DMS153 (cell line): Measurements from ENCODE around the gene SP110.
"Not testable (repeated sequence)": the region's sequence is repeated elsewhere in the genome, so short reads cannot be mapped to it uniquely, and the experiment has no call there.

Source experiments
- DNase-seq: peaks from one replicate; lab custom pipeline; 2025; lab: John Stamatoyannopoulos, UW

SP110 gene

DNA sequence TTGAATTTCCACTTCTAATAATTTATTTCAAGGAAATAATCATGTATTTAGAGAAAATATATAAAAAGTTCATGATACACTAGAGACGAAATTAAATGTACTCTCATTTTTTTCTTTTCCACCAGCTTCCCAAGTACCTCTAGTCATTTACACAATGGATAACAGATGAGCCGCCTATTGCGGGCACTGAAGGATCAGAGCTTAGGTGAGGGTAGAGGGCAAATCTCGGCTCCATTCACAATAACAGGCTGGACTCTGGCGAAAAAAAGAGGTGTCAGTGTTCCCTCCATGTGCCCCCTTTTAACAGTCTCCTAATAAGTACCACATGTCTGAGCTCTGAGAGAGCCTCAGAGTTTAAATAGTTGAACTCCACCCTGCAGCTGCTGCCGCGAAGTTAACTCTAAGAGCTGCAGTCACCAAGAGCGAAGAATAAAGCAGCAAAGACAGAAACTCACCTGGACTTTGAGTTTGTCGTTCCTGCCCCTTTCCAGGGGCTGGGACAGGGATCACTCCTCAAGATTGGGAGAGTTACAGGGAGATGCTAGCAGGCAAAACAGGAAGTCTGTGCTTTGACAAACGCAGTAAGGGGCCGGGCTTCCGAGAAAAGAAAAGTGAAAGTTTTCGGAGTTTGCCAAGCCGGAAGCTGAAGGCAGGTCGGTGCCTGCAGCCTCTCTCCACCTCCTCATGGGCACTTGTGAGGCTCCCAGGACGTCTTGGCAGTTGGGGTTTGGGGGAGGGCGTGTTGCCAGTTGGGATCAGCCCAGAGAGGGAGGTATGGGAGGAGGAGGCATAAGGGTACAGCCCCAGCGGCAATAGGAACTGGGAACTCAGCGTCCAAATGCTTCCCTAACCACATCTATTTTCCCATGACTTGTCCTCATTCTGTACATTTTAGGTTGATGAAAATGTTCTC is at the start of gene SP110:
SP110 (minus strand) TSS at position 566 of the 913 bp plus-strand sequence. CDS start 3,057 bp downstream, outside the sequence.
- DNase-seq = peak; percentile 38

DNA sequence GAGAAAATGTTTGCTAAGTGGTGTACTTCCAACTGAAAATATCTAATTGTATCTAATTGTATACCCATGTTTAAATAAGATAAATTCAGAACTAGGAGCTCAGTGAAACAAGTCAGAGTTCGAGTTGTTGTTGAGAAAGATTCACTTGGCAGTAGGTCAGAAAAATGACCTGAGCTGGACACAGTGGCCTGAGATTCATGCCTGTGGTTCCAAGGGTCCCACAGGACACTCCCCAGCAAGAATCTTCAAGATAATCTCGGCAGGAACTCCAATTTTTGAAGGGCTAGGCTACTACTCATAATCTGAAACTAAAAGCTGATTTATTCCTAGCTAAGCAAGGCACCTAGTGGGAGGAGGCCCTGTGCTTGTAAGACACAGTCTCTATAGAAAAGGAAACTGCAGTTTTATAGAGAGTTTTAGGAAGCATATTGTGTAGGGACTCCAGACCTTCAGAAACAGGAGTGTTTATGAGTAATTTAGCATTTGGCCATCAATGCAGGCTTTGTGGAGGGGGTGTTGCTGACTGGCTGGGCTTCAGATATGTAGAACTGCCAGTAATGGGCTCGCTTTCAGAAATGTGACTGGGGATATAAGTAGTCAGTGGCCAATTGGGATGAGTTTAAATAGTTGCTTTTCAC is 48.9 kb upstream of the SP110 start:
- no peak for DNase-seq

DNA sequence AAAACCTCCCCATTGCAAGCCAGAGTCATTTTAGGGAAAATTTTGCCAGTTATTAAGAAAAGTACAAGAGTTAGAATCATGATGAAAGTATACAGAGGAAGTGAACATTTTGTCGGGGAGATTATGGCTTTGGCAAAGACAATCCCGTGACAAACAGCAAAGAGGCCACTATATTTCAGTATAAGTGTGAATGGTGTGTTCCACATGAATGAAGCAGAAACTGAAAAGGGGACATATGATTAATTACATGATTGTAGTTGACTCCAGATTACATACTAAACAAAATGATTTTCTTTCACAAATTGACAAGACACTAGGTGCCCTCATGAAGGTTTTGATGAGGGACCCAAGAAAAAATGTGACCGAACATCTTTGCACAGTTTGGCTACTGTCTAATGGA is 47.8 kb upstream of the SP110 start:
- DNase-seq = no peak

DNA sequence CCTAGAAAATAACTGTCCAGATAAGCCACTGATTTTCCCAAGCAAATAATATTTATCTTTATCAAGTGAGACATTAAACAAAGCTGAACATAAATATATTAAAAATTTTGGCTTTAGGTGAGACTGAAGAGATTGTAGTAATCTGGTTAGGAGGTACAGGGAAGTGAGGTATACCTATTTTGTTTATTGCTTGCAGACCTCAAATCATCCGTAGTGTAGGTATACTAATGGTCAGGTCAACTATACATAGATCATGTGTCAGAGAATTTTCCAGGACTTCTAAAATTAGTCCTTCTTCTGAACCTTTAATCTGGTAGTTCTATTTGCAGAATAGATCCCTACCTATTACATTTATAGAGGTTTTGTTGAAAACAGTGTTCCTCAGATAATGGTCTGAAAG is 47.3 kb upstream of the SP110 start:
- DNase-seq = no peak

DNA sequence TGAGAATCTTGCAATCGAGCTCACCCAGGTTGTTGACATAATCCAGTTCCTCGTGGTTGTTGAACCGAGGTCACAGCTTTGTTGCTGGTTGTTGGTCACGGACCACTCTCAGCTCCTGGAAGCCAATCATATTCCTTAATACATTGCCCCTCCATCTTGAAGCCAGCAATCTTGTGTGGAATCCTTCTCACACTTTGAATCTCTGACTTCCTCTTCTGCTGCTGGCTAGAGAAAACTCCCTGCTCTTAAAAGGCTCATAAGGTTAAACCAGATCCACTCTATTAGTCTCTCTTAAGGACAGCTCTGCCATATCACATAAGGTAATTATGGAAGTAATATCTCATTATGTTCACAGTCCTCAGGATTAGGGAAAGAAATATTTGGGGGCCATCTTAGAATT is 46.9 kb upstream of the SP110 start:
- DNase-seq = no peak

- not testable (repeated sequence) for DNase-seq
These were observed 45.2 kb upstream of the SP110 start for GRCh38 chr2:230264945-230265344.

- no peak for DNase-seq
These were observed 42.5 kb upstream of the SP110 start for GRCh38 chr2:230262246-230262645.

DNA sequence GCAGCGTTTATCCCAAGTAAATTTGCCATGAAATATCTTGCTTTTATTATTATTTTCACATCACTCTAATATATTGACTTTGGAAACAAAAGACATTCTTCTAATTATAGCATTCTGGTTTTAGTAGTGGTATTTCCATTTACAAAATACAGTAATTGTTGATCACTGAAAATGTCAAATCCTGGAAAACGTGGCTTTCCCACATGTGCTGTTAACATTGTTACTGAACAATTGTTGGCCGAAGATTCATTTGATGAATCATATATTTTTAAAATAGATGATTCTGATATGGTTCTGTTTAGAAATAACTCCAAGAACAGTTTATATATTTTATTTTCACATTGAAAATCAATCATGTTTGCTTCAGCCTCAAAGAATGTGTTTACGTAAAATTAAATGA is 38.7 kb upstream of the SP110 start:
- DNase-seq = no peak

- DNase-seq = no peak
These were observed 37.0 kb upstream of the SP110 start for GRCh38 chr2:230256733-230257332.

- DNase-seq = no peak
These were observed 34.5 kb upstream of the SP110 start for GRCh38 chr2:230254152-230254881.

- DNase-seq = no peak
These were observed 30.4 kb upstream of the SP110 start for GRCh38 chr2:230250231-230250630.

DNA sequence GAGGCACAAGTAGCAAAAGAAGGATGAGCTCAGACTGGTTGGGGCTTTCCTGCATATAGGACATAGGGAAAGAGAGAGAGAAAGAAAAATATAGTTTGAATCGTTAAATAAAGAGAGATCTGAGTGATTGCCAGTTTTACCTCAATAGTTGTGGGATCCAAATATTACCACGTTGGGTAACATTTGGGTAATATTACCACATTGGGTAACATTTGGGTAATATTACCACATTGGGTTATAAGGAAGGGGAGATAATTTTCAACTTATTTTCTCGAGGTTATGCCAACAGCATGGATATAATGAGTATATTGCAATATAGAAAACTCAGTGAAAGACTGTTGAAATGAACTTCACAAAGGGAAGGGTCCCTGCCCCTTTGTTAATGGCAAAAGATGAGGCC is 26.4 kb upstream of the SP110 start:
- no peak for DNase-seq

DNA sequence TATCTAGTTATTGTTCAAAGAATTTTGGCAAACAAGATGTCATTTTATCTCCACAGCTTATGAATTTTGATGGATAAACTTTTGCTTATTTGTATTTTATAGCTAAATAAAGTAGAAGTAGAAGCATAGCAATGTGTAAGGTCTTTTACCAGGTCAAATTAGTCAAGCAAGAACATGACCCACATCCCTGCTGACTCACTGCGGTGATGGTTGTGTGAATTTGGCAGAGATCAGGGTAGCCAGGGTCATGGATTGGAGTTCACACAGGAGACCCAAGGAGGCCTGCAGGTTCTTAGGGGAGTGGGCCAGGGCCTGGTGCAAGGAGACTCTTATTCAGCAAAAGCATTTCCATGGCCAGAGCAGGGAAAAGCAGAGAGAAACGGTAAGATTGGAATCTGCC is 24.4 kb upstream of the SP110 start:
- no peak for DNase-seq

- no peak for DNase-seq
These were observed 15.1 kb upstream of the SP110 start for GRCh38 chr2:230234845-230235244.

DNA sequence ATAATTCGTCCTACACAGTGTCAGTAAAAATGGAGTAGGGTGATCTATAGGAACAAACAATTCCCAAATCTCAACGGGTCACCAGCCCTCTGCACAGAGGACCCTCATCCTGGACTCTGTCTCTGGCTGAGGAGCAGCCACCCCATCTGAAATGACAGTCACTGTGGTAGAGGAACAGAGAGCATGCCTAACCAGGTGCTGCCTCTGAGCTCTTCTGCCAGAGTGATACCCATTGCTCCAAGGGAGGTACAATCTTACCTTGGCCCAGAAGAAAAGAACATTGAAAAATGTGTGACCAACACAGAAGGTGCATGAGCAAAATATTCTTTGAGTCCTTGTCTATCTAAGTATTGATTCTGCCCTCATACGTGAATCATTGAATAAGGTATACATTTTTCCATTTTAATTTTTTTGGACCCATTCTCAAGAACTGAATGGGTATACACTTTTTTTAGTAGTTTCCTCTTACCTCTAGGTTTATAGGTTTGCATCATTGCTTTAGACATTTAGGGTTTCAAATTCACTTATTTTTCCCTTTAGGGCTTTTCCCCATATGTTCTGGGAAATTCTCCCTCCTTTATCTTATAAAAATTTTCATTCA is 14.4 kb upstream of the SP110 start:
- DNase-seq = no peak

DNA sequence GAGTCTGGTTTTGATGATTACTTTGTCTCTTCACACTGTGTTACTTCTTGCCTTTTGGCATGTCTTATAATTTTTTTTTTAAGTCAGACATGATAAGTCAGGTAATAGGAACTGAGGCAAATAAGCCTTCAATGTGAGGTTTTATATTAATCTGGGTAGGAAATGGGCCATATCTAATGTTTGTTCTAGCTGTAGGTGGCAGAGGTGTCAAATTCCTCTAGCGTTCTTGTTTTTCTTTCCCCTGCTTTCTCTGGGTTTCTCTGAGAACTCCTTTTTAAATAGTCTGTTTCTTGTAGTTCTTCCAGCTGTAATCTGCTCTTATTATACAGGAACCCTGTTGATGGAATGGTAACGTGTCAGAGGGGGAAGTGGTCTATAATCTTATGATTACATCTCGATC is 11.5 kb upstream of the SP110 start:
- no peak for DNase-seq

DNA sequence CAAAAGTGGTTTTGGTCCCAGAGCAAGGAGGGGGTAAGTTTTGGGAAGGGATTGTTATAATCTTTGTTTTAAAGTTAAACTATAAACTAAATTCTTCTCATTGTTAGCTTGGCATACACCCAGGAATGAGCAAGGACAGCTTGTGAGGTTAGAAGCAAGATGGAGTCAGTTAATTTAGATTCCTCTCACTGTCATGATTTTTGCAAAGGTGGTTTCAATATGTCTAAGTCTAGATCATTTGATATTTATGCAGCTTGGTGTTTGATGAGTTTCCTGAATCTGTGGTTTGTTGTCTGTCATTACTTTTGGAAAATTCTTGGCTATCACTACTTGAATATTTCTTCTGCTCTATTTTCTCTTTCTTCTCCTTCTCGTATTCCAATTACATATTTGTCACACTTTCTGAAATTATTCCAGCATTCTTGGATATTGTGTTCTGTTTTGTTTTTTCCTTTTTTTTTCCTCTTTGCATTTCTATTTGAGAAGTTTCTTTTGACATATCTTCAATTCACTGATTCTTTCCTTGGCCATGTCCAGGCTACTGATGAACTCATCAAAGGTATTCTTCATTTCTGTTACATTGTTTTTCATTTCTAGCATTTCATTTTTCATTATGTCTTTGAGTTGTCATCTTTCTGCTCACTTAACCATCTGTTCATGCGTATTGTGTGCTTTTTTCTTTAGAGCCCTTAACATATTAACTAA is 10.9 kb upstream of the SP110 start:
- DNase-seq = no peak

GRCh38 chr2:230230087-230230486 is 10.3 kb upstream of the SP110 start:
- DNase-seq = no peak

DNA sequence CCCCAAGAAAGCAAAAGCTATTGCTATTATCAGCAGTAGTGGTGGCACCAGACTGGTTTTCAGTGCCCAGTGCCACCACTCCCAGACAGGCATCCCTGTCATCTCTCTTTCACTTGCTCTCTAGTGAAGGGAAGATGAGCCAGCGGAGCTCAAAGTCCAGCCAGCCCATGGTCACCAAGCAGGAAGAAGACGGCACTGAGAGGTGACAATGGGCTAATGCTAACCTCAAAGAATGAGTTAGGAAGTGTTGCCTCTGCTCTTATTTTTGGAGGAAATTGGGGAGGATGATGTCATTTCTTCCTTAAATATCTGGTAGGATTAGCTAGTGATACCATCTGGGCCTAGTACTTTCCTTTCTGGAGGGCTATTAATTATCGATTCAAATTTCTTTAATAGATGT is 7.4 kb upstream of the SP110 start:
- no peak for DNase-seq

GRCh38 chr2:230226051-230226551 is 6.3 kb upstream of the SP110 start:
- DNase-seq = no peak

DNA sequence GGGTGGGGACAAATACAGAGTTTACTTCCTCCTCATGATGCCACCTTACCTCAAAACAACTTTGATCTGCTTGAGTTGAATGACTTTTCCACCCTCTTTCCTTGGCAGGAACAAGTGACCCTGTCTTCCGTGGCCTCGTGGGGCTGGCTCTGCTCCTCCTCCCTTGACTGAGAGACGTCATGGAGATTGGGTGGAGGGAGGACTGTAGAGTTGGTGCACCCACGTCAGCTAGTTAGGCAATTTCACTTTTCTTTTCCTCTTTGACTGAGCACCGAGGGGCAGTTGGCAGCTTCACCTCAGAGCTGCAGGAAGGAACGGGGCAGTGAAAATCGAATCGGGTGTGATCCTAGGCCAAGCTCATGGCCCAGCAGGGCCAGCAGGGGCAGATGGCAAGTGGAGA is 5.7 kb upstream of the SP110 start, which contains the start of gene SP140:
SP140 (plus strand) TSS at position 251 of the 400 bp plus-strand sequence; CDS start at position 360, 109 bp downstream.
- DNase-seq = no peak
